ENCODE data around the gene FAIM2.

The FAIM2 gene

GRCh38 chr12:49947593-49948226, 44.0 kb upstream of the FAIM2 start:
- H3K27ac ChIP-seq (ENCODE audit: extremely low read depth, low read depth, low read length) = no peak overlapping the region
- H3K4me1 ChIP-seq (ENCODE audit: control insufficient read depth, insufficient read depth, low read length) = no peaks in the 10 kb centered on the region
- no peaks in the 10 kb centered on the region for H3K9me3 ChIP-seq (ENCODE audit: control insufficient read depth, insufficient read depth, low read depth, low read length)
- ChIA-PET POLR2A (interaction anchor here (1.2 kb wide), 1 partner anchor 12 kb away, joined by 3 read pairs; no protein-coding TSS in a partner anchor), CTCF (interaction anchor here (0.6 to 4.0 kb wide), 5 partner anchors 17 to 266 kb away, joined by 3 to 76 read pairs (median 29); no protein-coding TSS in a partner anchor)
- TF ChIP-seq ZNF449 (tag by site-specific recombination; IDR thresholded peaks at IDR 0.05) (peak; percentile 82), ZNF311 (tag by site-specific recombination; IDR thresholded peaks at IDR 0.05; ENCODE audit: borderline replicate concordance) (no peak)
- no peaks in the 10 kb centered on the region for H3K36me3 ChIP-seq (ENCODE audit: control insufficient read depth in 2 of 2, insufficient read depth in 1 of 2, low read length in 2 of 2)
- no peak overlapping the region for H3K4me3 ChIP-seq (ENCODE audit: low read depth, low read length)

- TF ChIP-seq ZNF354C (tag by site-specific recombination; IDR thresholded peaks at IDR 0.05; ENCODE audit: borderline replicate concordance, low read depth) = no peak
- no peak for TF ChIP-seq ZBTB8A (tag by site-specific recombination; IDR thresholded peaks at IDR 0.05)
- no peak for TF ChIP-seq RBAK (tag by site-specific recombination; IDR thresholded peaks at IDR 0.05)
- no peak for TF ChIP-seq ZNF324 (tag by site-specific recombination; IDR thresholded peaks at IDR 0.05)
- TF ChIP-seq MYNN (tag by site-specific recombination; IDR thresholded peaks at IDR 0.05; ENCODE audit: borderline replicate concordance) = no peak
- TF ChIP-seq ZNF555 (tag by site-specific recombination; conservative IDR thresholded peaks at IDR 0.05) = no peak
- no peak for TF ChIP-seq ZBTB20 (tag by site-specific recombination; IDR thresholded peaks at IDR 0.05)
- Histone ChIP-seq H3K27ac (ENCODE audit: extremely low read depth, low read depth, low read length) (no peak overlapping the region), H3K9me3 (ENCODE audit: control insufficient read depth, insufficient read depth, low read depth, low read length) (no peaks in the 10 kb centered on the region), H3K4me1 (ENCODE audit: control insufficient read depth, insufficient read depth, low read length) (no peaks in the 10 kb centered on the region), H3K4me3 (ENCODE audit: low read depth, low read length) (no peak overlapping the region), H3K36me3 (ENCODE audit: control insufficient read depth in 2 of 2, insufficient read depth in 1 of 2, low read length in 2 of 2) (no peaks in the 10 kb centered on the region)
- ChIA-PET POLR2A (interaction anchor here (0.9 to 1.4 kb wide), 3 partner anchors 78 to 205 kb away, joined by 3 to 6 read pairs (median 3); partner anchors contain the start of gene TMBIM6), CTCF (interaction anchor here (0.6 to 4.0 kb wide), 34 partner anchors 8 to 205 kb away, joined by 3 to 76 read pairs (median 7); partner anchors contain the start of genes FAIM2 and TMBIM6)
Observed at GRCh38 chr12:49946497-49946896, 42.8 kb upstream of the FAIM2 start.

GRCh38 chr12:49946086-49946485, 42.4 kb upstream of the FAIM2 start:
- H3K9me3 ChIP-seq (ENCODE audit: control insufficient read depth, insufficient read depth, low read depth, low read length) = no peaks in the 10 kb centered on the region
- H3K36me3 ChIP-seq (ENCODE audit: control insufficient read depth in 2 of 2, insufficient read depth in 1 of 2, low read length in 2 of 2) = no peaks in the 10 kb centered on the region
- H3K27ac ChIP-seq (ENCODE audit: extremely low read depth, low read depth, low read length) = no peak overlapping the region
- no peak overlapping the region for H3K4me3 ChIP-seq (ENCODE audit: low read depth, low read length)
- ChIA-PET CTCF (interaction anchor here (0.6 to 4.0 kb wide), 49 partner anchors 8 to 321 kb away, joined by 3 to 76 read pairs (median 6); partner anchors contain the start of gene FAIM2), POLR2A (interaction anchor here (0.7 to 1.4 kb wide), 5 partner anchors 21 to 205 kb away, joined by 3 to 6 read pairs (median 3); partner anchors contain the start of gene TMBIM6)
- no peaks in the 10 kb centered on the region for H3K4me1 ChIP-seq (ENCODE audit: control insufficient read depth, insufficient read depth, low read length)
- no peak for TF ChIP-seq CTCF (tag by site-specific recombination; IDR thresholded peaks at IDR 0.05)
- TF ChIP-seq ZNF324 (tag by site-specific recombination; IDR thresholded peaks at IDR 0.05) = no peak
- TF ChIP-seq ZNF37A (tag by site-specific recombination; IDR thresholded peaks at IDR 0.05) = no peak
- no peak for TF ChIP-seq ZNF433 (tag by site-specific recombination; IDR thresholded peaks at IDR 0.05; ENCODE audit: low read depth)
- TF ChIP-seq ZNF571 (tag by site-specific recombination; IDR thresholded peaks at IDR 0.05) = no peak
- TF ChIP-seq PBX3 (CRISPR knock-in tag; IDR thresholded peaks at IDR 0.05) = no peak
- TF ChIP-seq ZNF362 (tag by site-specific recombination; IDR thresholded peaks at IDR 0.05) = no peak
- TF ChIP-seq SCRT1 (tag by site-specific recombination; IDR thresholded peaks at IDR 0.05; ENCODE audit: borderline replicate concordance) = no peak
- no peak for TF ChIP-seq PATZ1 (tag by site-specific recombination; IDR thresholded peaks at IDR 0.05)
- TF ChIP-seq ZNF658 (tag by site-specific recombination; IDR thresholded peaks at IDR 0.05) = no peak
- TF ChIP-seq KLF8 (tag by site-specific recombination; IDR thresholded peaks at IDR 0.05) = no peak
- TF ChIP-seq ZNF791 (tag by site-specific recombination; IDR thresholded peaks at IDR 0.05) = no peak
- TF ChIP-seq ZNF274 (IDR thresholded peaks at IDR 0.05; ENCODE audit: low read length) = no peak
- TF ChIP-seq ZNF274 (tag by site-specific recombination; IDR thresholded peaks at IDR 0.05; ENCODE audit: borderline replicate concordance) = no peak
- TF ChIP-seq KLF1 (tag by site-specific recombination; IDR thresholded peaks at IDR 0.05) = no peak

Measured in HEK293 (cell line).